NCI-H2029 treated with DMSO at 0.1 percent for 48 hours (cell line): ENCODE data around the gene ZSCAN18.

Experiments
- DNase-seq: peaks from one replicate; lab custom pipeline; 2025; lab: John Stamatoyannopoulos, UW

The ZSCAN18 gene

DNA sequence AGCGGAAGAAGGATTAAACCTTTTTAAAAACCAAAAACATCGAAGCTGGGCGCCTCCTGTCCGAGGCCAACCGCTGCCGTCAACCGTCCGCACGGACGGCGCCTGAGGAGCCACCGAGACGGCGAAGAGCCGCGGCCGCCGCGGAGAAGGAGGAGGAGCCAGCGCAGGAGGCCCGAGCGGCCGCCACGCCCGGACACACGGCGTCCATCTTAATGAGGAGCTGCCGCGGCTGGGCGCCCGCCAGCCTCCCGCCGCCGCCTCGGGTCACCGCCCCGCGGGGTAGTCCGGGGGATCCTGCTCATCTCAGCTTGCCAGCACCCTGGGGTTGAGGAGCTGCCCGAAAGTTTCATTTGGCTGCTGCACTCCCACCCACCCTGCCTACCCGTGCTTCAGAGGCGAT lies 53.6 kb downstream of the ZSCAN18 start:
- DNase-seq, result no peak

DNA sequence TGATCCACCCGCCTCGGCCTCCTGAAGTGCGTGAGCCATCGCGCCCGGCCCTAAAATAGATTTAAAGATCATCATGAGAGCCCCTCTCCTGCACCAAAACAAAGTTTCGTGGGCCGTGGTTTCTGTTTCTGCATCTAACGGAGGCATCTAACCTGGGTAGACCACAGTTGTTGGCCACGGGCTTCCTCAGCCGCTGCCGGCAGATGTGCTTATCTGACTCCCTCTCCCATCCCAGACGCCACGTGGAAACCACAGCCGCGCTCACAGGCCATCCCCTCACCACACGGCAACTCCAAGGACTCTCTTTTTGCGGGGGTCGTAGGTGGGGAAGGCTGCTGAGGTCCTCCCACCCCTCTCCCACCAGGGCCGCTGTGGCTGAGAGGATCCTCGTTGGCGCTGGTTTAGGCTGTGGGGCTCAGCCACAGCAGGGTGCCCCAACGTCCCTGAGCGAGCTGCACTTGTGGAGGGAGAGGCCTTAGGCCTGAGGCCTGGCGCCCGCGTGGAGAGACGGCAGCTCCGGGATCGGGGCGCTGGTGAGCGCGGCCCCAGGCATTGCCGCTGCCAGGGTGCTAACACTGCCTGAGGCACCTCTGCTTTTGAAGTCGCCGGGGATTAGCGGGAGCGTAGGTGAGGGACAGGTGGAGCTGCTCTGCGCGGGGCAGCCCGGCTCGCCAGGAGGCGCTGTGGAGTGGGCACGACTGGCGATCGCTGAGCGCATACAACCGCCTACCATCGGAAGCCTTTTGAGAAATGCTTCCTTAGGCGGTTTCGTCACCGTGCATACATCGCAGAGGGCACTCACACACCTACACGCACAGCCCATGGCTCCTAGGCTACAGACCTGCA lies 55.3 kb downstream of the ZSCAN18 start:
- no peak for DNase-seq

DNA sequence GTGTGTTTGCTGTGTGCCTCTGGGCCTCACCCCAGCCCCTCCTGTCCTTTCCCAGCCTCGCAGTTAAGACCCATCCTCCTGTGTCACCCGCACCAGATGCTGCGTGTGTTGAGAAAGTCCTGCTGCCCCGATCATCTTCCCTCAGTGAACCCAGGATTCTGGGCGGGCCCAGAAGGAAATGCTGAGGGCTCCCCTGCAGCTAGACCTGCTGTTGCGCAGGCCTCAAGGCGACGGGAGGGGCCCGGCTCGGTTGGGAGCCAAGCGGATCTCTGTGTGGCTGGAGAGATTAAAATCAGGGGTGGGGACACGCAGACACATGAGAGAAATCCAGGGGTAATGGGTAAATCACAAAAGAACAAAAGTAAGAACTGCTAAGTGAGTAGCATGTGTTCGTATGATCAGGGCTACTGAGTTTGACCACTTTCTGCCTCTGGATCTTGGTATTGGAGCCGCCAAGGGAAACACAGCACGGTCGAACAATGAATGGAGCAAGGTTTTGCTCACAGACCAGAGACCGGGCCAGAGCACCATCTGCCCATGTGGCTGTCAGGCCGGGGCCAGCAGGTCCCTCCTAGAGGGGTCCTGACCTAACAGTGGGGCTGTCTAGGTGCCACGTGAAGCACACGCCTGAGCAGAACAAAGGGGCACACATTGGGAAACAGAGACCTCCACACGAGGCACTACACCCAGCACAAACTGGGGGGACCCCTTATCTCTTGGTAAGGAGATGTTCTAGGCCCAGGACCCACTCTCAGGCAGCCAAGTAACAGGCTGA lies 57.1 kb downstream of the ZSCAN18 start:
- no peak for DNase-seq

DNA sequence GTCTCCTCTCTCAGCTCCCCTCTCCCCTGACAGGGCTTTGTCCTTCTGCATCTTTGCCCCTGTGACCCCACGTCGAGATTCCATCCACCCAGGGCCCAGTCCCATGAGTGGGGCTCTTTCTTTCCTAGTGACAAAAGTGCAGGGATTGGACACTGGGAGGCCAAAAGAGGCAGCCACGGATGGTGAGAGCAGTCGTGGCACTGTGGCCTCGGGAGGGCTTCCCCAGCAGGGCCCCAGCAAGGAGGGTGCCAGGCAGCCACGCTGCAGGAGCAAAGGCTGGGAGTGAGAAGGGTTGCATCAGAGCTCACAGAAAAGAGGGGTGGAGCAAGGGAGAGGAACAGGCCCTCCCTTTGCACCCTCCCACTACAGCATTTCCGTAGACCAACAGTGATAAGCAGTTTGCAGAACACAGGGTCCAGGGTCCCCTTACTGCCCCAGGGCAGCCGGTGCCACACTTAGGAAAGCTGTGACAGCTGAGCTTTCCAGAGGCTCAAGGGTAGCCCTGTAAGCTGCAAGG lies 59.3 kb downstream of the ZSCAN18 start:
- no peak for DNase-seq

DNA sequence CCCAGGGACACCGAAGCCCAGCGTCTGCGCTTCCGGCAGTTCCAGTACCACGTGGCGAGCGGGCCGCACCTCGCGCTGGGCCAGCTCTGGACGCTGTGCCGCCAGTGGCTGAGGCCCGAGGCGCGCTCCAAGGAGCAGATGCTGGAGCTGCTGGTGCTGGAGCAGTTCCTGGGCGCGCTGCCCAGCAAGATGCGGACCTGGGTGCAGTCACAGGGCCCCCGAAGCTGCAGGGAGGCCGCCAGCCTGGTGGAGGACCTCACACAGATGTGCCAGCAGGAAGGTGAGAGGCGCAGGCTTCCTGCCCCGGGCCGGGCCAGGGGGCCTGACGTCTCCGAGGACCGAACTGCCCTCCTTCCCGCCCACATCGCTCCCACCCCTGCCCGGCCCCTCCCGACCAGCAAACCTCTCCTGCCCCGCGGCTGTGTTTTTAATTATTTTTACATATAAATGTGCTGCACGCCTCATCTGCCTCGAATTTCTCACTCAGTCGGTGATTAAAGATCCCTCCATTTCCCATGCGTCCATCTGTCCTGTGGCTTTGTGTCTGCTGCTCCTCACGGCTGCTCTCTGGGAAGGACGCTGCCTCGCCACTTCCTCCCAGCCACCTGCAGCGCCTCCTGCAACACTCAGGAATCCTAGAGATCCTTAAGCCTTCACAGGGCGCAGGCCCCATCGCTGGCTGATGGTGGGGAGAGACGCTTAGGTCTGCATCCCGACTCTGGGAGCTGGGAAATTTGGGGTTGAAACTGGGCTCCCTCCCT lies 59.9 kb downstream of the ZSCAN18 start:
- no peak for DNase-seq

DNA sequence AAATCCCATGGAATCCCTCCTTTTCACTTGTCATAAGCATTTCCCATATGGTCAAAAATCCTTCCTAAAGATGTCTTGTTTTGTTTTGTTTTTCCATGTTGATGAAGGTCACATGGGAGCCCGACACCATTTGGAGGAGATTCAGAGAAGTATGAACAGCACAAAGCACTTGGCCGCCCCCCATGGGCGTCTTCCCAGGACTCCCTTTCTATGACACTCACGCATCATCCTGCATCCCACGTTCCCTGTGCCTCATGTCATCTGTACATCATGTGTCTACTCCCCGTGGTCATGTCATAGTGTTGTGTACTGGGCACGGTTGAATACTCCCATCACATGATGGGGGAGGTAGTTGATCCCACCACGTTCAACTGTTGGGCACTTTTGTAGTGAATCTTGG lies 62.2 kb downstream of the ZSCAN18 start:
- DNase-seq, result no peak

GRCh38 chr19:58034477-58034793 lies 63.6 kb downstream of the ZSCAN18 start:
- DNase-seq, result no peak
